Activated CD8-positive, alpha-beta memory T cell treated with anti-CD3 and anti-CD28 coated beads, Interleukin-2, amount 50 U/mL, for 24 hours (primary cell): ENCODE results near the gene PXN.

Experiments used
- DNase-seq: peaks from one replicate; pipeline ENCODE4 v3.0.0-alpha.2; 2020; ENCODE audit errors: extremely low read depth

PXN gene

GRCh38 chr12:120172053-120172452 is 93.5 kb downstream of the PXN start:
- DNase-seq = no peak

DNA sequence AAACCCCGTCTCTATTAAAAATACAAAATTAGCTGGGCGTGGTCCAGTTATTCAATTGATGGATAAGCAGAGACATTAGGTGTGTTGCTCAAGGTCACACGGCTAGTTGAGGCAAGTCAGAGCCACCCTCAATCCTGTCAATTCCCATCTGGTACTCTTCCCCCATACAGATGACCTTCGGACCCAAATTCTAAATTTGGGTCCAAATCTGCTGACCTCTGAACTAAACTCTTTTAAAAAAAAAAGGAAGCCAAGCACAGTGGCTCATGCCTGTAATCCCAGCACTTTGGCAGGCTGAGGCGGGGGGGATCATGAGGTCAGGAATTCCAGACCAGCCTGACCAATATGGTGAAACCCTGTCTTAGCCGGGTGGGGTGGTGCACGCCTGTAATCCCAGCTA is 94.9 kb downstream of the PXN start:
- DNase-seq = no peak

DNA sequence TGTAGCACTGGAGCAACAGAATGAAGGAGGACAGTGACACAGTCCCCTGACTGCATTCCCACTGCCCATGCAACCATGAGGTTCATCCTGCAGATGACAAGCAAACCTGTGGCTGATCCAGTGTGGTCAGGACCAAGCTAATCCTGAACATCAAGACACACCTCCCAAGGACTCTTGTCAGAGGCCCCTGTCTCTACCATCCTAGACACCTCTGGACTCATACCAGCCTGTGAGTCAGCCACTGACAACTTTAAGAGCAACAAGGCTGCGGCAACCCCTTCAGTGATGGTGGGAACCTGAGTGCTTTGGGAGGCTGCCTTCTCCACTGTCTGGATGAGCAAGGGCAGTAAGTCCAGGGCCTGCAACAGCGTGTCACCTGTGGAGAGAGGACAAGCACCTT is 95.6 kb downstream of the PXN start:
- no peak for DNase-seq

DNA sequence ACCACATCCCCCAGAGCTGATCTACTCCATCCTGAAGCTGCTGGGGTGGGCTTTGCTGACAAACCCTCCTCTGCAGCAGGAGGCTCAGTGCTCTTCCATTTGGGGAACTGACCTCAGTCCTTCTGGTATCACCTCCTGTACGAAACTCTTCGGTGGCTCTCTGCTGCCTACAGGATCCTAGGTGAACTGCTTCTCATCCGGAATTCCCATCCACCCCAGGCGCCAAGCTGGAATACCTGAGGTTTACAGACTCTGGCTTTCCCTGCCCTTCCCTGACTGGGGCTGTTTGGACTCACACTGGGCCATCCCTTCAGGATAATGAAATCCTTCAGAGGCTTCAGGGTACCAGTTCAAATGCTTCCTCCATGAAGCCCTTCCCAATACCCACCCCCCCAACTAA is 97.2 kb downstream of the PXN start:
- DNase-seq = no peak

- DNase-seq = no peak
Measured at GRCh38 chr12:120167529-120168095, 97.9 kb downstream of the PXN start.

- no peak for DNase-seq
Measured at GRCh38 chr12:120164293-120164692, 101.2 kb downstream of the PXN start.

DNA sequence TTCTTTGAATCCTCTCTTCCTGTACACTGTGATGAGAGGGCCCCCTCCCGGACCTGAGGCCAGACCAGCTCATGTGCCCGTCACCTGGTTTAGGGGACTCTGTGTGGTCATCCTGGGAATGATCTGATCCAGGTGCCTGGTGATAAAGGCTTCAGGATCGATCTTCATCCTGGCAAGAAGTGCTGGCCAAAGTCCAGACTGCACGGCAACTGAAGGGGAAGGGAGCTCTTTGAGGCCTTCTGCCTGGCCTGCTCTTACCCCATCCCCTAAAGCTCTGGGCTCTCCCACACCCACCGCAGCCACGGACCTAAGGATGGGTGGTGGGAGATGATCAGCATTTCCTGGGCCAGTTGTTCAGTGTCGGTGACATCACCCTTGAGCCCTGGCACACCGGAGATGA is 102.8 kb downstream of the PXN start:
- DNase-seq = no peak

- no peak for DNase-seq
Measured at GRCh38 chr12:120161852-120162251, 103.7 kb downstream of the PXN start.
